SU-DHL-6 (cell line): ENCODE data around the gene ARHGAP26.

Source experiments
- EZH2phosphoT487 ChIP-seq: fragments of 200-600 bp; sonication (generic), shearing (Covaris generic); conservative IDR thresholded peaks from 2 replicates; pipeline ENCODE4 v1.6.1; 2018; ENCODE audit warnings: mild to moderate bottlenecking, antibody characterized with exemption, low read length, moderate library complexity, mixed read lengths
- TF ChIP-seq, protein P1 (sequence below): fragments of 200-600 bp; sonication (generic); IDR thresholded peaks from one replicate; pipeline ENCODE4 v1.5.1; 2017; ENCODE audit warnings: antibody characterized with exemption, mild to moderate bottlenecking, low read length, moderate library complexity; ENCODE audit not compliant: insufficient read depth, poor library complexity, severe bottlenecking

GRCh38 chr5:143019614-143020515, 249.7 kb downstream of the ARHGAP26 start:
- TF ChIP-seq, protein P1, sequence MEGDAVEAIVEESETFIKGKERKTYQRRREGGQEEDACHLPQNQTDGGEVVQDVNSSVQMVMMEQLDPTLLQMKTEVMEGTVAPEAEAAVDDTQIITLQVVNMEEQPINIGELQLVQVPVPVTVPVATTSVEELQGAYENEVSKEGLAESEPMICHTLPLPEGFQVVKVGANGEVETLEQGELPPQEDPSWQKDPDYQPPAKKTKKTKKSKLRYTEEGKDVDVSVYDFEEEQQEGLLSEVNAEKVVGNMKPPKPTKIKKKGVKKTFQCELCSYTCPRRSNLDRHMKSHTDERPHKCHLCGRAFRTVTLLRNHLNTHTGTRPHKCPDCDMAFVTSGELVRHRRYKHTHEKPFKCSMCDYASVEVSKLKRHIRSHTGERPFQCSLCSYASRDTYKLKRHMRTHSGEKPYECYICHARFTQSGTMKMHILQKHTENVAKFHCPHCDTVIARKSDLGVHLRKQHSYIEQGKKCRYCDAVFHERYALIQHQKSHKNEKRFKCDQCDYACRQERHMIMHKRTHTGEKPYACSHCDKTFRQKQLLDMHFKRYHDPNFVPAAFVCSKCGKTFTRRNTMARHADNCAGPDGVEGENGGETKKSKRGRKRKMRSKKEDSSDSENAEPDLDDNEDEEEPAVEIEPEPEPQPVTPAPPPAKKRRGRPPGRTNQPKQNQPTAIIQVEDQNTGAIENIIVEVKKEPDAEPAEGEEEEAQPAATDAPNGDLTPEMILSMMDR, result no peak
- no peak for TF ChIP-seq EZH2phosphoT487
